Lower leg skin (tissue), 4 donors: ENCODE data around the gene NFKBIZ. TPM values are rescaled to one million over a fixed set of nuclear protein-coding genes. Genes with fewer than 3 reads are reported as not detected.

Experiments used
- DNase-seq, 2 donors: peaks; one replicate each; pipeline ENCODE4 v3.0.0-alpha.2; 2019; ENCODE audit warnings: low spot score in 2 of 2
- H3K4me3 ChIP-seq: fragments of 200-600 bp; sonication (generic); 2 replicates; pipeline ENCODE4 v1.5.1; 2017; ENCODE audit warnings: mild to moderate bottlenecking, low read depth; ENCODE audit not compliant: poor library complexity, severe bottlenecking
- CTCF ChIP-seq, 3 donors: fragments of 450-650 bp; IDR thresholded peaks; one replicate each; pipeline ENCODE4 v1.5.1; 2016; ENCODE audit warnings: antibody characterized with exemption in 3 of 3, mild to moderate bottlenecking in 3 of 3, moderate library complexity in 2 of 3
- POLR2A ChIP-seq, 2 donors: fragments of 450-650 bp; IDR thresholded peaks; one replicate each; pipeline ENCODE4 v1.6.1; 2016 to 2017; ENCODE audit warnings: antibody characterized with exemption in 2 of 2, mild to moderate bottlenecking in 1 of 2, moderate library complexity in 1 of 2
- WGBS, 2 donors: methylation state at CpG; one replicate each; pipeline ENCODE4 v1.1.5; 2018; 5-methylcytosine and 5-hydroxymethylcytosine counted together
- intact Hi-C: fragments of 100-400 bp; cut with DNase I; formaldehyde crosslinking; loops from one replicate; pipeline ENCODE4 v1.15.0; 2023; ENCODE audit warnings: low total_unique reads
- total RNA-seq, 4 donors: library from RNA; depleted of rRNA; stranded (reverse); fragments of >200 nt; gene quantifications; one replicate each; pipeline ENCODE4 v1.1.0, GENCODE V29; 2016

NFKBIZ gene
- total RNA-seq, 4 donors from 2014 or later: 155 to 440 (median 310) TPM

DNA sequence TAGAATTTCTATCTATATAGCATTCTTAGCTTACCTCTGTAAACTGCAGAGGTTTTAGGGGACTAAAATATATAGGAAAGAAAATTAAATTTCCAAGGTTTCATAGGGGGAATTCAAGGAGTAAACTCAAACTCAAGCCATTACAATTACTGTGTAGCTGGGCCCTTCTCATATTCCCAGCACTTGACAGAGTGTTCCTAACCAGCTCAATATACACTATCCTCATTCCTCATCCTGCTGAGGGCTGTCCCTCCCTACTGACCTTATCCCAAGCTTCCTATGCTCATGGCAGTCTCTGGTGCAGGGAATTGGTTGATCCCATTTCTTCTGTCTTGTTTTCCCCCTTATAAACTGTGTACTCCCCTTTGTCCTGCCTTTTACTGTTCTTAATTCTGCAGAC, 36.4 kb upstream of the NFKBIZ start:
- H3K4me3 ChIP-seq: no peak overlapping the region
- TF ChIP-seq POLR2A (IDR thresholded peaks at IDR 0.05) (no peak), CTCF (IDR thresholded peaks at IDR 0.05) (no peak)
- intact Hi-C loops: loop anchor here (2.0 to 5.0 kb wide), 2 partner anchors 414 to 1416 kb away; no protein-coding TSS in a partner anchor
- DNase-seq: no peak

DNA sequence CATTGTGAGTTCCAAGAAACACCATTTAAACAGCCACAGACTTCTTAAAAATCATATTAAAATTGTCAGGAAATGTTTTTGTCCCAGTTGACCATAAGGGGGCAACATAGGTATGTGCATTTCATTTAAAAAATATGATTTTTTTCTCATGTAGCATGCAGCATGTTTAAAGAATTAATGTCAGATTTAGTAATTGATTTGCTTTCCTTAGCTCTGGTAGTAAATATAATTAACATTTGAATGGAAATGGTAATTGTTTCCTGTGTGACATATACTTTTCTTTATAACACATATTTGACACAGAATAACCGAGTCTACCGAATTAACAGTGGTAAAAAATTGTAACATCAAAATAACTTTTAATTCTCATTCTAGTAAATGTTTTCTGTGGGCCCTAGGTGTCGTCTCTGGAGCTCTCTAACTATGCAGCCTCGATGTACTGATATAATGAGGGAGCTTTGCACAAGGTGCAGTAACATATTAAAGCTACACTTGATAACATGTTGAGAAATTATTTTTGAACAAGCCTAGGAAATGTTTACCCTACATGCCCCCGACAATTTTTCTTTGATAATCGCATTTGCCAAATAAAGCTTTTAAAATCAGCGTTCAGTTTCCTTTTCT, 35.4 kb upstream of the NFKBIZ start:
- no peak for TF ChIP-seq POLR2A (IDR thresholded peaks at IDR 0.05)
- no peak for TF ChIP-seq CTCF (IDR thresholded peaks at IDR 0.05)
- WGBS, 2 donors: 39 to 53% methylated on average over 7 of the region's 7 CpGs
- no peak for DNase-seq
- intact Hi-C loops: loop anchor here (2.0 to 5.0 kb wide), 2 partner anchors 413 to 1417 kb away; no protein-coding TSS in a partner anchor
- no peak overlapping the region for H3K4me3 ChIP-seq

DNA sequence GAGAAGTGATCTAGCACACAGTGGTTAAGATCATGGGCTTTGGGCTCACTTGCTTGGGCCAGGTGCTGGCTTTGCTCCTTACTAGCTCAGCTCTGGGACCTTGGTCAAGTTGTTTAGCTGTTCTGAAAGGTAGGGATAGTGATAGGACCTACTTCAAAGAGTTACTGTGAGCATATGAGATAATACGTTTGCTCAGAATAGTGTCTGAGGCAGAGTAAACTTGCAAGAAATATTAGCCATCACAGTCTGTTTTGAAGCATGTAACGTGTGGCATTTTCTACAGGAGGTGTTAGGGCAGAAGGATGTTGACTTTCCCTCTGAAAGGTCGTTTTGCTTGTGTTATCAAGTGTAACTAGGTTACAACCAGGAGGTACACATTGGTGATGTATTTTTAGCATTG, 34.5 kb upstream of the NFKBIZ start:
- DNase-seq: no peak
- 62 to 68% methylated on average over 3 of the region's 3 CpGs for WGBS, 2 donors
- no peak for TF ChIP-seq CTCF (IDR thresholded peaks at IDR 0.05)
- no peak for TF ChIP-seq POLR2A (IDR thresholded peaks at IDR 0.05)
- intact Hi-C loops: loop anchor here (5.0 kb wide), 1 partner anchor 1418 kb away; no protein-coding TSS in a partner anchor
- no peak overlapping the region for H3K4me3 ChIP-seq

DNA sequence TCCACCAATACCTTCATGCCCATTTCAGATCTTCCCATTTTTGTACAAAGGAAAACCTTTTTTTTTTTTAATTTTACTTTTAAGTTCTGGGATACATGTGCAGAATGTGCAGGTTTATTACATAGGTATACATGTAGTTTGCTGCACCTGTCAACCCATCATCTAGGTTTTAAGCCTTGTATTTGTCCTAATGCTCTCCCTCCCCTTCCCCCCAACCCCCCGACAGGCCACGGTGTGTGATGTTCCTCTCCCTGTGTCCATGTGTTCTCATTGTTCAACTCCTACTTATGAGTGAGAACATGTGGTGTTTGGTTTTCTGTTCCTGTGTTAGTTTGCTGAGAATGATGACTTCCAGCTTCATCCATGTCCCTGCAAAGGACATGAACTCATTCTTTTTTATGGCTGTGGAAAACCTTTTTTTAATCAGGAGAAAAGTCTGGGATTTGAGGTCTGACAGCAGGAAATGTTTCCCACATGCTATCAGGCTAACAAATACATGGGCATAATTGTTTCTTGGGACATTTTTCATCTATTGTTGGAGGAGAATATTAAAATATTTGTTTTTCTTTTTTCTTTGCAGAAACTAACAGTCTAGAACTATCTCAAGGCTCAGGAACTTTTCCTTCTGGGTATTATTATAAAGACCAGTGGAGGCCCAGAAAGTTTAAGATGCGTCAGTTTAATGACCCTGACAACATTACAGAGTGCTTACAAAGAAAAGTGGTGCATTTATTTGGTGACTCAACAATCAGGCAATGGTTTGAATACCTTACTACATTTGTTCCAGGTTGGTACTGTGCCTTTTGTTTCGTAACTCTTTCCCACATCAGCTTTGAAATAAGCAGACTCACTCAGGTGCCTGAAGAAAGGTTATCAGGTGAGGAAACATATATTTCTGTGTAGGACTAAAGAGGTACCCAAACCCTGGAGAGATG, 32.8 kb upstream of the NFKBIZ start:
- intact Hi-C loops: no loop called here
- DNase-seq: no peak
- WGBS, 2 donors: 41 to 52% methylated on average over 4 of the region's 4 CpGs
- no peak for TF ChIP-seq CTCF (IDR thresholded peaks at IDR 0.05)
- no peak for TF ChIP-seq POLR2A (IDR thresholded peaks at IDR 0.05)
- no peak overlapping the region for H3K4me3 ChIP-seq

- DNase-seq: no peak
- WGBS, 2 donors: 92% methylated on average over 5 of the region's 5 CpGs
- H3K4me3 ChIP-seq: no peak overlapping the region
- TF ChIP-seq POLR2A (IDR thresholded peaks at IDR 0.05): no peak
- TF ChIP-seq CTCF (IDR thresholded peaks at IDR 0.05): no peak
- intact Hi-C loops: no loop called here
Measured at GRCh38 chr3:101817992-101818391, 31.3 kb upstream of the NFKBIZ start.
